Gastrocnemius medialis (tissue), 4 donors: ENCODE measurements around the gene TMEM154. TPM values are rescaled to one million over a fixed set of nuclear protein-coding genes. Genes with fewer than 3 reads are reported as not detected.
A peak's percentile ranks its signal among the peaks of the same experiment; 100 is the strongest.

Experiments used
- ATAC-seq, 2 donors: fragments of 150-250 bp; one replicate each; pipeline ENCODE4 v1.9.1; 2016
- DNase-seq, 2 donors: peaks; one replicate each; pipeline ENCODE4 v3.0.0-alpha.2; 2019
- H3K27ac ChIP-seq, 4 donors: fragments of 200-600 bp; sonication (generic); 1 replicate in 1 of 4; 2 replicates in 3 of 4; pipeline ENCODE4 v1.5.1; 2016 to 2018; ENCODE audit warnings: mild to moderate bottlenecking in 2 of 4, moderate library complexity in 1 of 4
- H3K27me3 ChIP-seq, 3 donors: fragments of 200-600 bp; sonication (generic) in 2 of 3; 1 replicate in 1 of 3; 2 replicates in 2 of 3; pipeline versions ENCODE4 v1.5.1 to v1.6.0; 2016 to 2019; ENCODE audit warnings: mild to moderate bottlenecking in 1 of 3, moderate library complexity in 1 of 3
- H3K36me3 ChIP-seq, 2 donors: fragments of 200-600 bp; sonication (generic) in 1 of 2; one replicate each; pipeline ENCODE4 v1.5.1; 2017 to 2018
- H3K4me1 ChIP-seq, 2 donors: fragments of 200-600 bp; sonication (generic) in 1 of 2; one replicate each; pipeline ENCODE4 v1.5.1; 2016 to 2017; ENCODE audit warnings: mild to moderate bottlenecking in 2 of 2
- H3K4me3 ChIP-seq, 4 donors: fragments of 200-600 bp; sonication (generic) in 3 of 4; 1 replicate in 1 of 4; 2 replicates in 3 of 4; pipeline ENCODE4 v1.5.1; 2016 to 2019; ENCODE audit warnings: mild to moderate bottlenecking in 2 of 4
- H3K9me3 ChIP-seq, 3 donors: fragments of 200-600 bp; sonication (generic) in 2 of 3; 1 replicate in 1 of 3; 2 replicates in 2 of 3; pipeline ENCODE4 v1.5.1; 2016 to 2019
- POLR2A ChIP-seq, 2 donors: fragments of 450-650 bp; IDR thresholded peaks; one replicate each; pipeline ENCODE4 v1.6.1; 2017; ENCODE audit warnings: antibody characterized with exemption in 2 of 2, mild to moderate bottlenecking in 2 of 2, moderate library complexity in 2 of 2
- in situ Hi-C, 4 donors: fragments of 200-750 bp; cut with MboI; loops; one replicate each; pipeline versions ENCODE4 v1.15.0 to v1.8.0; 2017; ENCODE audit warnings: low sequenced_read_pairs in 4 of 4
- intact Hi-C: fragments of 100-400 bp; cut with DNase I; formaldehyde crosslinking; loops from one replicate; pipeline ENCODE4 v1.15.1; 2023; ENCODE audit warnings: low total_unique reads
- total RNA-seq, 4 donors: library from RNA; depleted of rRNA; stranded (reverse); fragments of >200 nt; gene quantifications; one replicate each; pipeline versions ENCODE4 v1.1.0 to v1.2.3, GENCODE V29; 2016
- TF ChIP-seq, protein P1 (sequence below), 5 experiments: fragments of 450-650 bp in 3 of 5; fragments of 200-600 bp in 2 of 5; sonication (generic) in 2 of 5; IDR thresholded peaks in 4 of 5; conservative IDR thresholded peaks in 1 of 5; 1 replicate in 4 of 5; 2 replicates in 1 of 5; pipeline ENCODE4 v1.5.1; 2016 to 2019; ENCODE audit warnings: antibody characterized with exemption in 5 of 5, mild to moderate bottlenecking in 3 of 5, moderate library complexity in 3 of 5

The TMEM154 gene
- total RNA-seq, 4 donors from 2014 or later: 0.15 to 2.0 (median 0.70) TPM

- ATAC-seq (no peak), DNase-seq (no peak)
- Histone ChIP-seq H3K36me3 (no peaks in the 10 kb centered on the region), H3K27ac (no peak overlapping the region), H3K4me1 (no peaks in the 10 kb centered on the region), H3K4me3 (no peak overlapping the region), H3K27me3 (no peaks in the 10 kb centered on the region), H3K9me3 (no peaks in the 10 kb centered on the region)
- TF ChIP-seq, protein P1, sequence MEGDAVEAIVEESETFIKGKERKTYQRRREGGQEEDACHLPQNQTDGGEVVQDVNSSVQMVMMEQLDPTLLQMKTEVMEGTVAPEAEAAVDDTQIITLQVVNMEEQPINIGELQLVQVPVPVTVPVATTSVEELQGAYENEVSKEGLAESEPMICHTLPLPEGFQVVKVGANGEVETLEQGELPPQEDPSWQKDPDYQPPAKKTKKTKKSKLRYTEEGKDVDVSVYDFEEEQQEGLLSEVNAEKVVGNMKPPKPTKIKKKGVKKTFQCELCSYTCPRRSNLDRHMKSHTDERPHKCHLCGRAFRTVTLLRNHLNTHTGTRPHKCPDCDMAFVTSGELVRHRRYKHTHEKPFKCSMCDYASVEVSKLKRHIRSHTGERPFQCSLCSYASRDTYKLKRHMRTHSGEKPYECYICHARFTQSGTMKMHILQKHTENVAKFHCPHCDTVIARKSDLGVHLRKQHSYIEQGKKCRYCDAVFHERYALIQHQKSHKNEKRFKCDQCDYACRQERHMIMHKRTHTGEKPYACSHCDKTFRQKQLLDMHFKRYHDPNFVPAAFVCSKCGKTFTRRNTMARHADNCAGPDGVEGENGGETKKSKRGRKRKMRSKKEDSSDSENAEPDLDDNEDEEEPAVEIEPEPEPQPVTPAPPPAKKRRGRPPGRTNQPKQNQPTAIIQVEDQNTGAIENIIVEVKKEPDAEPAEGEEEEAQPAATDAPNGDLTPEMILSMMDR (IDR thresholded peaks at IDR 0.05 in 4 of 5, conservative IDR thresholded peaks at IDR 0.05 in 1 of 5): no peak
- no peak for TF ChIP-seq POLR2A (IDR thresholded peaks at IDR 0.05)
- intact Hi-C loops: no loop called here
- in situ Hi-C loops: no loop called here
Measured at GRCh38 chr4:152609481-152609880, 70.3 kb downstream of the TMEM154 start.

DNA sequence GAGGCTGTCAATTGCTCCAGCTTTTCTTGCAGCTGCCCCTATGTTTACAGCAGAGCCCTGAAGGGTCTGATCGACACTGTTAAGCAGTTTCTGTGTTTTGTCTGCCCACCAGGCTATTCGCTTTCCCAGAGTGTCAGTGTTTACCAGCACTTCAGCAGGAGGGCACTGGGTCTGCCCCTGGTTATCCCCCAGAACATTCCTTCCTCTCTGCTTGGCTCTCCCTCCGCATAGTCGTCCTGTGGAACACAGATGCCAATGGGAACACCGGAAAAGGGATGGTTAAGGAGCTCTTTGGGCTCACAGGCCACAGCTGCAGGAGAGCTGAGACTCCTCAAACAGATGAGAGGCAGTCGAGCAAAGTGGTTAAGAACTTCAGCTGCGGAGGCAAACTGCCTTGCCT, 72.6 kb downstream of the TMEM154 start:
- DNase-seq: no peak
- H3K4me1 ChIP-seq: no peaks in the 10 kb centered on the region
- no peak overlapping the region for H3K4me3 ChIP-seq
- H3K27ac ChIP-seq: no peak overlapping the region
- intact Hi-C loops: no loop called here
- no peaks in the 10 kb centered on the region for H3K27me3 ChIP-seq
- H3K9me3 ChIP-seq: no peaks in the 10 kb centered on the region
- no peak for ATAC-seq
- no peaks in the 10 kb centered on the region for H3K36me3 ChIP-seq
- TF ChIP-seq, protein P1 (IDR thresholded peaks at IDR 0.05 in 4 of 5, conservative IDR thresholded peaks at IDR 0.05 in 1 of 5): no peak
- TF ChIP-seq POLR2A (IDR thresholded peaks at IDR 0.05): no peak
- in situ Hi-C loops: no loop called here

DNA sequence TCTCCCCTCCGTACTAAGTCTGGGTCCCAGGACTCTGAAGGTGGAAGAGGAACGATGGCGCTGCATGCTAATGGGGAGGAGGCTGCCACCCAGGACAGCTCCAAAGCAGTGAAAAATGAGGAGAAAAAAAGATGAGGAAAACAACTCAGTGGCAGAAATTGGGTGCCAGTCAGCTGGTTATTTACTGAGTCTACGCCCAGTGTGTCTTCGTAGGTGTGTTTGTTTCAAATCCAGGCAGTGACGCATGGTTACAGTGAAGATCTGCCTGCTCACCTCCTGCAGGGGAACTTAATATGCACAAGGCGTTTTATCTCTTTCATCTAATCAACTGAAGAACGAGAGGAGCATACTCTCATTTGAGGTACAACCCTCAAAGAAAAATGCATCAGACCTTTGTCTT, 73.0 kb downstream of the TMEM154 start:
- DNase-seq: no peak

DNA sequence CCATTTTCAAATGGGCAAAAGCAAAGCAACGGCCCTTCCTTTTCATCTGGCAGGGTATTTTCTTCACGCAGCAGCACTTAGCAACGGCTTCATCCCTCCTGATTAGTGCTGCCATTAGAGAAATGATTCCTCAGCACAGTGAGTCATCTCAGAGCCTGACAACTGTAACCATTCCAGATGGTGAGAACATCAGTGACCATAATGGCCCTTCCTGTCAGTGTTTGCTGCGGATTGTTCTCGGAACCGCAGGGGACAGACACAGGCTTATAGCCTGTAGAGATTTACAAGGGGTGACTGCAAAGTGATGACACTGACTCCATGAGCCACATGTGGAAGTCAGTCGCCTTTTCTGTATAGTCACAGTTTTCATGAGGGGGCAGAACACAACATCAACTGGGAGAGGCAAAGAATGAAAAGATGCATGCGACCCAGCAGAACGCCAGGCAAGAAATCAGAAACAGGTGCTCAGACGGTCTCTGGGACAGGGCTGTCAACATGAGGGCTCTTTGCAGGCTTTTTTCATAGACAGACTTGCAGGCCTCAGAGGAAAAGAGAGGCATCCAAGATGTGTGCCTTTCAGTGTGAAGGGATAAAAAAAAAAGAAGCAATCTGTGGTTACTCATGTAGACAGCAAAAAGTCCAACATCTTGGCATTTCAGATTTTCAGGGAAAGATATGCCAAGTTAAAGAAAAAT, 74.0 kb downstream of the TMEM154 start:
- Histone ChIP-seq H3K4me3 (no peak overlapping the region), H3K27me3 (no peaks in the 10 kb centered on the region), H3K36me3 (no peaks in the 10 kb centered on the region), H3K27ac (no peak overlapping the region), H3K4me1 (no peaks in the 10 kb centered on the region), H3K9me3 (no peaks in the 10 kb centered on the region)
- in situ Hi-C loops (no loop called here), intact Hi-C loops (no loop called here)
- no peak for TF ChIP-seq POLR2A (IDR thresholded peaks at IDR 0.05)
- TF ChIP-seq, protein P1 (IDR thresholded peaks at IDR 0.05 in 4 of 5, conservative IDR thresholded peaks at IDR 0.05 in 1 of 5): no peak
- peak; percentile 61 to 71 for ATAC-seq
- DNase-seq: no peak

More for the DNA sequence above, 73.0 kb downstream of the TMEM154 start:
- Histone ChIP-seq H3K27ac (no peak overlapping the region), H3K9me3 (no peaks in the 10 kb centered on the region), H3K4me3 (no peak overlapping the region), H3K36me3 (no peaks in the 10 kb centered on the region), H3K27me3 (no peaks in the 10 kb centered on the region), H3K4me1 (no peaks in the 10 kb centered on the region)
- in situ Hi-C loops (no loop called here), intact Hi-C loops (no loop called here)
- TF ChIP-seq POLR2A (IDR thresholded peaks at IDR 0.05): no peak
- TF ChIP-seq, protein P1 (IDR thresholded peaks at IDR 0.05 in 4 of 5, conservative IDR thresholded peaks at IDR 0.05 in 1 of 5): no peak
- ATAC-seq: no peak

GRCh38 chr4:152605031-152605430, 74.8 kb downstream of the TMEM154 start:
- H3K4me3 ChIP-seq: no peak overlapping the region
- H3K4me1 ChIP-seq: no peaks in the 10 kb centered on the region
- in situ Hi-C loops (no loop called here), intact Hi-C loops (no loop called here)
- ATAC-seq: no peak
- no peak overlapping the region for H3K27ac ChIP-seq
- no peaks in the 10 kb centered on the region for H3K9me3 ChIP-seq
- no peaks in the 10 kb centered on the region for H3K36me3 ChIP-seq
- DNase-seq: no peak
- no peak for TF ChIP-seq POLR2A (IDR thresholded peaks at IDR 0.05)
- TF ChIP-seq, protein P1 (IDR thresholded peaks at IDR 0.05 in 4 of 5, conservative IDR thresholded peaks at IDR 0.05 in 1 of 5): no peak
- no peaks in the 10 kb centered on the region for H3K27me3 ChIP-seq
